T47D (cell line): Measurements from ENCODE around the gene EFL1.
A peak's percentile ranks its signal among the peaks of the same experiment; 100 is the strongest.
"Not testable (repeated sequence)": the region's sequence is repeated elsewhere in the genome, so short reads cannot be mapped to it uniquely, and the experiment has no call there.

Experiments used
- DNase-seq, 2 experiments: peaks; one replicate each; pipeline versions ENCODE4 v3.0.0 to v3.0.0-alpha.2; 2011 to 2012; ENCODE audit warnings: low read depth in 1 of 2, low spot score in 1 of 2
- JUND ChIP-seq: IDR thresholded peaks from 2 replicates; pipeline ENCODE4 v1.6.1; 2012; ENCODE audit warnings: low read depth
- in situ Hi-C: cut with HindIII; loops from 2 replicates; pipeline ENCODE4 v1.10.0; 2016; ENCODE audit warnings: low sequenced_read_pairs, low pct_unique_long_range_greater_than_20kb

EFL1 gene

DNA sequence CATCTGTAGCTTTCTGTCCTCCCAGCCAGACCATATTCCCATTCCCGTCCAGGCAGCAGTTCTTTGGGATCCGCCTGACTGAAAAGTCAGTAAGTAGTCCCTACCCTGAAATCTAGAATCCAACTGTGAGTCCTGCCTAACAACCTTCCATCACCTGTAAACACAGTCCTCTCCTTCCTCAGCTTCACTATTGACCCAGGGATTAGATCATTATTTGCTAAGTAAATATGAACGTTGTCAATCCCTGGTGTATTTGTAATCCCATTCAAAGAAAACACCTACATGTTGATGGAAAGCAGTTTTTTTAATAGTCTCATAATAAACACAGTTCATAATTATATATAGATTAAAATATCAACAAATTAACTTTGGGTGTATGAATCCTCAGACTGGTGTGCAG lies 816 bp upstream of the EFL1 start:
- DNase-seq = peak; percentile 39 to 78
- no peak for TF ChIP-seq JUND
- in situ Hi-C loops = no loop called here

- in situ Hi-C loops = not testable (repeated sequence)
- peak; percentile 29 to 73 for DNase-seq
Measured at GRCh38 chr15:82261566-82262421, 740 bp downstream of the EFL1 start.

DNA sequence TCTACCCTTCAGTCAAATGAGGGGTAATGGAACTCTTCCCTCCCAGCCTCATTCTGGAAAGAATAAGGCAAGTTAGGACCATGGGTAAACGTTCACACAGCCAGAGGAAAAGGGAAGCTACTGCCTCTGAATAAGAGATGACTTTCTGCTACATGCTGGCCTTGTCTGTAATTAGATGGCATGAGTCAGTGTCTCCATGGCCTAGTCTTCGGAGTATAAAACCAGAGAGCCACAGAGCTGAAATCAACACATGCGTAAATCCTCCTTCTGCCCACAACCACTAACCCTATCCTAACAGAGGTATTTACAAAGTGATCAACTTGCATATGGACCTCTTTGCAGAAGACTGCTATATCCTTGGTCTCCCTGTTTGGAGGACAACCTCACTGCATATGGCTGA lies 14.3 kb downstream of the EFL1 start:
- DNase-seq = not testable (repeated sequence)

DNA sequence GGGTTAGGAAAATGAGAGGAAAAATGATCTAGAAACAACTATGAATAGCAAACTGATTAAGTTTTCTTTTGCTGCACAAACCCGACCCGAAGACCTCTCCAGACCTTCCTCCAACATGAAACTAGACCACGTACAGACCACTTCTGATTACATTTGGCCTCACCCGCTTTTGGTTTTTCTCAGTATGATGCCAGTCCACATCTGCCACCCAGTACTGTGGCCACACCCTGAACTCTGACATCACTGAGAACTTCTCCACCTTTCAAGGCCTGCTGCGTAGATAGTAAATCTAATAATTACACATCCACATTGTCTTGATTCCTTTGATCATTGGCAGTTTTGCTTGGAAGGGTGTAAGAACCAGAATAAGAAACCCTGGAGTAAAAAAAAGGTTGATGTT lies 16.6 kb downstream of the EFL1 start:
- DNase-seq, in situ Hi-C loops: not testable (repeated sequence)

More for the DNA sequence above, 14.3 kb downstream of the EFL1 start:
- in situ Hi-C loops = not testable (repeated sequence)

DNA sequence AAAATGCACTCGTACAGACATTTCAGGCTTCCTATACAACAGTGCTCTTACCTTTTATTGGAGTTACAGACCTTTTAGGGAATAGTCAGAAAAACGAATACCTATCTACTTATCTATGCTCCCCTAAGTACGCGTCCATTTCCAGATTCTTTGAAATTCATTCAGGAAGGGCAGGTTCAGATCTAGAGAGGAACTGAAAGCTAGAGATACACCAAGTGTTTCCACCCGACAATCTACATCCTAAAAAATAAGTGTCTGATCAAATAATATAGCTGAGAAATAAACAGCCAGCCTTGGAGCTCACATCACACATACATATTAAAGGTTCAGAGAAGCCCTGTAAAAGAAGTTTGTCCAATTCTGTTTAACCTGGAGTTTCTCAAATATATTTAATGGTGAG lies 18.9 kb downstream of the EFL1 start:
- in situ Hi-C loops, DNase-seq: not testable (repeated sequence)

DNA sequence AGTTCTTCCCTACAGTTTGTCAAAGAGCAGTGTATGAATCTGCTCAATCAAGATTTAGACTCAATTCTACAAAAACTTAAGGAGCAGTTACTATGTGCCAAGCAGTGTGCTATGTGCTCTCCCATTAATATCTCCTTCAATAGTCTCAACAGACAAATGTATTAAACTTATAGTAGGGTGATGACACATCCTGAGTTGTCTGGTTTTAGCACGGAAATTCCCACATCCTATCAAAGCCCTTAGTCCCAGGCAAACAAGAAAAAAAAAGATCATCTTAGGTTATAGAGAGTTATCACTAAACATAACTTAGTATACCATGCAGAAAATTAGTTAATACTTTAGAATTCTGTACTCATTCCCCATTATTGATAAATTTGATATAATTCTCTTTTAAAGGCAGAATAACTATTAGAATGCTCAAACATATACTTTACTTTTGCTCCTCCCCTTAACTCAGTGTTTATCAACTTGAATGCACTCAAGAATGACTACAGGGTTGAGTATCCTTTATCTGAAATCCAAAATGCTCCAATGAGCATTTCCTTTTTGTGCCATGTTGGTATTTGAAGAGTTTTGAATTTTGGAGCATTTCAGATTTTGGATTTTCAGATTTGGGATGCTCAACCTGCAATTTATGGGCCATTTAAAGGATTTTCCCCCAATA lies 20.6 kb downstream of the EFL1 start:
- DNase-seq, in situ Hi-C loops: not testable (repeated sequence)

DNA sequence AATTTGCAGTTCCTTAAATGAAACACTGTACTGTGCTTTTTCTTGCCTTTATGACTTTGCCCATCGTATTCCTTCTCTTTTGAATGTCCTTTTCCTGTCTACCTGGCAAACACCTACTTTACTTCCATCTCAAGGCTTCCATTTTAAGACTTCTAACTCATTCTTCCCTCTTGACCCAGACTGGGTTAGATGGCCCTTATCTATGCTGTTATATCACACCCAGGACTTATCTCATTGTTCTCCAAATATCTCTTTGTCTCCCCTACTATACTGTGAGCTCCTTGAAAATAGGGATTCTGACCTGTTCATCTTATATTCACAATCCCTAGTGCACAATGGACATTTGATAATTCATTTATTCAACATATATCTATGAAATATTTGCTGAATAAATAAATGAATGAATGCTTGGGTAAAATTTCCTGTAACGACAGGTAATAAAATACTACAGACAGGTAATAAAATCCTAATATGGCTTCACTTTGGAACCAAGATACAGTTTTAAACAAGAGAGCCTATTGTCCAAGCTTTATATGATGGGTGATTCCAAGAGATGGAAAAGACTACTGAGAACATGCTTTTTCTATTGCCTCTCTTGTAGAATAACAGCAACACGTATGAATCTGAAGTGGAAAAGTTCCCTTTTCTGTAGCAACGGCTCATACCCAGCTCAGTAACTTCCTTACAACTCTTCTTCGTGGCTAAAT lies 22.7 kb downstream of the EFL1 start:
- no peak for TF ChIP-seq JUND
- in situ Hi-C loops = no loop called here
- DNase-seq = no peak

DNA sequence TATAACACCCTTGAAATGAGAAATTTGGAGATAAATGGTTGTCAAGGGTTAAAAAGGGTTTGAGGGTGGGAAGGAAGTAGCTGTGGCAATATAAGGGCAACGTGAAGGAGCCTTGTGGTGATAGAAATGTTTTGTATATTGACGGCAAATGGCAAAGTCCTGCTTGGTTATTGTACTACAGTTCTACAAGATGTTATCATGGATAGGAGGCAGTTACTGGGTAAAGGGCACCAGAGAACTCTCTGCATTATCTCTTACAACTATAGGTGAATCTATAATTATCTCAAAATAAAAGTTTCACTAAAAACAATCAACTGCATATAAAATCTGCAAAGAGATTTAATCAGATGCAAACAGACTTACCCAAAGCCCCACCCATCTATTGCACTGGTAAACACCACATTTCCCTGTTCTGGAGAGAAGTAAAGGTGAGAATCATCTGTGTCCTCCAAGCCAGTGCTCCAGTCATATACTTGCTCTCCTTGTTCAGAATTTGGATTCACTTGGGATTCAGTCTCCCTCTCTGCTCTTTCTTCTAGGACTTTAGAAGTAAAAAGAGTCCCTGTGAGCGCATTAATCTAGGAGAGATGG lies 24.5 kb downstream of the EFL1 start:
- in situ Hi-C loops, DNase-seq: not testable (repeated sequence)

DNA sequence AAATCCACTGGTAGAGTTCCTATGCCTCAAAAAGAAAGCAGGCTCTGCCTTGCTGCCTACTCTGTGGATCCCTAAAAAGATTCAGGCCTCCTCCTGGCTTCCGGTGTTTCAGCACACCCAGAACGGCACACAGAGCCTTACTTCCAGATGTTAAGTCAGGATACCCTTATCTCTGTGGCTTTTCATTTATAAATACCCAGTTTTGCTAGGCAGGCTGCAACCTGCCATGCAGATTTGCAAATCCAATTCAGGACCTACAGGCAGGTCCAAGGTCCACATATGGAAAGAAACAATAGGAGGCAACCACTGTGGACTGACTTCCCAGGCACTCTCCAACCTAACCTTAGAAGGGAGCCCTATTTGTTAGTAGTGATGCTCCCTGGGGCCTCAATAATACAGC lies 30.7 kb downstream of the EFL1 start:
- no peak for TF ChIP-seq JUND
- in situ Hi-C loops = no loop called here
- DNase-seq = no peak

DNA sequence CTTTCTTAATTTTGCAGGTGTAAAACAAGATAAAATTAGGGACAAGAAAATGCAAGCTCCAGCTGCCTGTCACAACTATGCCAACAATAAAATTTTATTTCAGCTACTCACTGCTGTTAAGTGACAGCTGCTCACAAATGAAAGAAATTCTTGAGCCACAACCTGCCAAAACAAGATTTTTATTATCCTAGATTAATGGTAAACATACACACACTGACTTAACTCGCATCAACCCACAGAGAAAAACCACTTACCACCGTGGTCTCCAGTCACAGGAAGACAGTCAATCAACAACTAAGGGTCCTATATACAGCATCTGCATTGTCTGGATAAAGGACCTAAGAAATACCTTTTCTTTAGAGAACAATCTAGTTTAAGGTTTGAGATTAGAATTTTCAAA lies 31.3 kb downstream of the EFL1 start:
- in situ Hi-C loops = no loop called here

DNA sequence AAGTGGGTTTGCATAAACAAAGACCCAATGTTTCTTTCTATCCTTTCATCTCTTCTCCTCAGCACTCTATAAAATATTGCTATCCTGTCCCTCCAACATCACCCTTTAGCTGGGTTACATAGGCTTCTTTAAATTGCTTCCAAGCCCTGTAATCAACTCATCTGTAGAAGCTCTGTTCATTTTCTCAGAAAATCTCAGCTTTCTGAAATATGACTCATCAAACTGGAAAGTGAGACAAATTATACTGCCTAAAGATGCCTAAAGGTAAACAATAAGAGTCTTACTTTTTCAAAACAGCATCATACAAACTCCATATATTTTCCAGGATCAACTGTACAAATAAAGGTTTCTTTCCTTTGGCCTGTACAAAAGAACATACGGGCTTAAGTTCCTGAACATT lies 33.8 kb downstream of the EFL1 start:
- in situ Hi-C loops = no loop called here
- no peak for DNase-seq
- TF ChIP-seq JUND = no peak

More for the DNA sequence above, 31.3 kb downstream of the EFL1 start:
- no peak for TF ChIP-seq JUND
- no peak for DNase-seq

DNA sequence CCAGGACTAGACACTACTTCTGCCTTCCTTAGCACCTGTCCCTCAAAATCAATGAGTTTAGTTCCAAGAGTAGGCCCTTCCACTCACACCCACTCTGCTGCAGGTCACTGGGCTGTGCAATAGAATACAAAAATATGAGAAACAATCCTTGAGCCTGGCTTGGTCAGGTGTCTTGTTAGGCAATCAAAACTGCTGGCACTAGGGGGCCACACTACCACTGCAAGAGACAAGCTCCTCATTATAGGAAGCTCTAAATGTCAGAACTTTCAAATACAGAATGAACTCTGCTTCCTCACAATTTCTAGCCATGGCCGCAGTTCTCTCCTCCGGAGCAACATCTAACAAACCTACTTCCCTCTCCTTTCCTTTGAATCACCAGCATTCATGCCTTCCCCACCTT lies 41.0 kb downstream of the EFL1 start:
- in situ Hi-C loops = not testable (repeated sequence)
- peak in 1 of 2 experiments; percentile 58 for DNase-seq

DNA sequence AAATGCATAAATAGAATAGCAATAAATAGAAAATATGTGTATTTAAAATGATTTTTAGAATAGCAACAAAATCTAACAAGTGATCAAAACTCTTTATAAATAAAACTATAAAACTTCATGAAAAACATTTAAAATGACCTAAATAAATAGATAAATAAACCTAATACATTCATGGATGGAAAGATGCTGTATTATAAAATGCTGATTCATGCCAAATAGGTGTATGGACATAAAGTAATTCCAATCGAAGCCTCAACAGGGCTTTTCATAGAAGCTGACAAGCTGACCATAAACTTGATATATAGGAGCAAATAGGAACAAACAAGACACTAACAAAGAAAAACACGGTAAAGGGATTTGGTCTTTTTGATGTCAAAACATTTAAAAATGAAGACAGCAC lies 46.4 kb downstream of the EFL1 start:
- DNase-seq, in situ Hi-C loops: not testable (repeated sequence)

DNA sequence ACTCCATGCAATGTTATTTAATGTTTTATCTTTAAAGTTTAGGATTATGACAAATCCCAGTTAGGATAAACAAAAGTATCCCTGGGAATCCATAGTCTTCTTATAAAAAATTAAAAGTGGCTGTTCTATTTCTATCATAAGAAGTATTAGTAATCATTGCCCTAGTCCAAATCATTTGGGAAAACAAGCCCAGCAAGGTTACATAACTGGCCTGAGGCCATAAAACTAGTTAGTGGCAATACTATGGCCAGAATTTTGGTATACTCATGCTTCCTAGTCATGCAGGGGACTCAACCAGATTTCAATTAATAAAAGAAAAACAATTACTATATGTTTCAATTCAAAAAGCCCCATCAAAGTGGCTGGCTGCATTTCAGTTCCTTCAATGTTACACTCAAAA lies 50.3 kb downstream of the EFL1 start:
- in situ Hi-C loops = not testable (repeated sequence)

GRCh38 chr15:82210066-82210597 lies 52.4 kb downstream of the EFL1 start:
- in situ Hi-C loops, DNase-seq: not testable (repeated sequence)

More for the DNA sequence above, 50.3 kb downstream of the EFL1 start:
- DNase-seq = not testable (repeated sequence)

- DNase-seq, in situ Hi-C loops: not testable (repeated sequence)
Measured at GRCh38 chr15:82204575-82204974, 58.0 kb downstream of the EFL1 start.
